Stromal cell of bone marrow (primary cell): Measurements from ENCODE around the gene ZNF780A.
A peak's percentile ranks its signal among the peaks of the same experiment; 100 is the strongest.
"Not testable (repeated sequence)": the region's sequence is repeated elsewhere in the genome, so short reads cannot be mapped to it uniquely, and the experiment has no call there.

Source experiments
- DNase-seq: peaks from one replicate; pipeline ENCODE4 v3.0.0-alpha.2; 2012; ENCODE audit warnings: low read depth

ZNF780A gene

DNA sequence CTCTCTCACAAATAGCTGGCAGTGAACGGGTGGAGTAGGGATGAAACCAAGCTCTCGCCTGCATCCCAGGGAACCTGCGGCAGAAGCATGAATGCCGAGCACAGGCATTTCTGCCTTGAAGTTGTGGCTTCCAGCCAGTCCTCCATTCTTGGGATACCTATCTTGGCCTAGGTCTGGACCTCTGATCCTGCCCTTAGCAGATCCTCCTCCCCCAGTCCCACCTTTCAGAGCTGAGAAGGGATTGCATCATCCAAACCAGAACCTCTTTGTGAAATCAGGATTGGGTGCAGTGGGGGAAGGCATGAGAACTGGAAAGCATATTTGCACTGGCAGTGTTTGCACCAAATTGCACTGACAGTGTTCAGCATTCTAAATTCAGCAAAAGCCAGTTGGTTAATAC is 5.8 kb downstream of the ZNF780A start:
- no peak for DNase-seq

DNA sequence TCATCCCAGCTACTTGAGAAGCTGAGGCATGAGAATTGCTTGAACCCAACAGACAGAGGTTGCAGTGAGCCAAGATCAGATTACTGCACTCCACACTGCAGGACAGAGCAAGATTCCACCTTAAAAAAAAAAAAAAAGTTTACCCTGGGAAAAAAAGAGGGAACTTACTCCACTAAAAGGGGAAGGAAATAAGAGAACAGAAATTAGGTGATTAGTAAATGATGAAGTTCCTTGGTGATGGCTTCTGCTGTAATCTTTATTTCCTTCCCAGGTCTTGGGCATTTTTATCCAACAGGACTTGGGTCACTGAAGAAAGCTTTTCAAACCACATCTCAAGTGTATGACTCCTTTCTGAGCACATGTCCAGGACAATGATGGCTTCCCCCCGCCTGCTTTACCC is 9.3 kb downstream of the ZNF780A start:
- no peak for DNase-seq

DNA sequence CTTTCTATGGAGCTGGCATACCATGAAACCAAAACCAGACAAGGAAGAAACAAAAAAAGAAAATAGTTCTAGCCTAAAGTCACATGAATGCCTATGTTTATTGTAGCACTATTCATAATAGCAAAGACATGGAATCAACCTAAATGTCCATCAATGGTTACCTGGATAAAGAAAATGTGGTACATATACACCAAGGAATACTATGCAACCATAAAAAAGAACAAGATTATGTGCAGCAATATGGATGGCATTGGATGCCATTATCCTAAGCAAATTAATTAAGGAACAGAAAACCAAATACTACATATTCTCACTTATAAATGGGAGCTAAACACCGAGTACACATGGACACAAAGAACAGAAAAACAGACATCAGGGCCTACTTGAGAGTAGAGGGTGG is 10.5 kb downstream of the ZNF780A start:
- no peak for DNase-seq

DNA sequence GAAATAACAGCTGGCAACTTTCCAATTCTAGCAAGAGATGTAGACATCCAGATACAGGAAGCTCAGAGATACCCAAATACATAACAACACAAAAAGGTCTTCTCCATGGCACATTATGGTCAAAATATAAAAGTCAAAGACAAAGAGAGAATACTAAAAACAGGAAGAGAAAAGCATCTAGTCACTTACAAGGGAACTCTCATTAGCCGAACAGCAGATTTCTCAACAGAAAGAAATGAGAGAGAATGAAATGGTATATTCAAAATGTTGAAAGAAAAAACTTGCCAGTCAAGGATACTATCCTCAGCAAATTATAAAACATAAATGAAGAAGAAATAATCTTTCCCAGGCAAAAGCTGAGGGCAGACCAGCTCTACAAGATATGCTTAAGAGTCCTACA is 12.4 kb downstream of the ZNF780A start:
- no peak for DNase-seq

DNA sequence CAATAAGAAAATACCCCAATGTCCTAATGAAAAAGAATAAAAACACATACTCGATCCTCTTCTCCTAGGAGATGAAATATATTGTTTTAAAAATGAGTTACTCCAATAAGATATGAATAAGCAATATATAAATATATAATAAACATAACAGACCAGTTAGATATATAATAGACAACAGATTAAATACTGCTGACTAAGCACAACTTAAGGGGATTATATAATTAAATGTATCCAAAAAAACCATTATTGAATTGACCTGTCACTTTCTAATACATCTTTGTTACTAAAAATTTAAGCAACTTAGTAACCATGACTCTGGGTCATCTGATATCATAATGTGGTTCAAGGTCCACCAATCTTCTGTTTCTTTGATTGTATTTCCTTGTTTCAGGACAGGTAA is 20.7 kb downstream of the ZNF780A start:
- DNase-seq: no peak

DNA sequence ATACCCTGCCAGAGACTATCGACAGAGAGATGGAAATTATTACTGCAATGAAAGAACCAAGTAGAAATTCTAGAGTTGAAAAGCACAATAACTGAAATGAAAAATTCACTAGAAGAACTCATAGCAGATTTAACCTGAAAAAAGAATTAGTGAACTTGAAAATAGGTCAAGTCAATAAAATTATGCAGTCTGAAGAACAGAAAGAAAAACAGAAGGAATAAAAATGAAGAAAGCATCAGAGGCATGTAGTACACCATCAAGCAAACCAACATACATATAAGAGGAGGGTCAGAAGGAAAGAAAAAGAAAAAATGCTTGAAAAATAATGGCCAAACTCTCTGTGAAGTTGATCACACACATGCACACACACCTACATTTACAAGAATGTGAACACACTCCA is 31.1 kb downstream of the ZNF780A start:
- DNase-seq: no peak

DNA sequence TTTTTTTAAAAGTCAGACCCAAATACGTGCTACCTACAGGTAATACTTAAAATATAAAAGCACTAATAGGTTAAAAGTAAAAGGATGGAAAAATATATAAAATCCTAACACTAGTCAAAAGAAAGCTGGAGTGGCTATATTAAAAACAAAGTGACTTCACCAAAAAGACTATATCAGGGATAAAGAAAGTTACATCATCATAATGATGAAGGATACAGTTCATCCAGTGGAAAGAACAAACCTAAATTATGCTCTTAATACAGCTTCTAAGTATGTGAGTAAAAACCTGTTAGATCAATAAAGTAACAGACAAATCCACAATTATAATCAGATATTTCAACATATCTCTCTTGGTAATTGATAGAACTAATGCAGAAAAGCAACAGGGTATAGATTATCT is 33.6 kb downstream of the ZNF780A start:
- DNase-seq: no peak

DNA sequence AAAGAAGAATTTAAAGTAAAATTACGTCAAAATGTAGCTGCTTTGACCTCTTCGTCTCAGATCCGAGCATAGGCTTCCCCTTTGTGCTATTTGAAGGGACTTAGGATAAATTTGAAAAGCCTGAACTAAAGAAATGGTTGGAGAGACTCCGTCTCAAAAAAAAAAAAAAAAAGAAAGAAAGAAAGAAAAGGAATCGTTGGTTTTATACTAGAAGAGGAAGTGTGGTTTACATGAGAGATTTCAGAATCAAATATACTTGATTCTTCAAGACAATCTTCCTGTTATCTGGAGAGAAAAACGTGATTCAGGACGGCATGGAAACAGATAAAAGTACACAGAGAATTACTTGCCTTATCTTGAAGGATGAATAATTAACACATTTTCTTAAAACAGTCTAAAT is 34.2 kb downstream of the ZNF780A start:
- DNase-seq: no peak

DNA sequence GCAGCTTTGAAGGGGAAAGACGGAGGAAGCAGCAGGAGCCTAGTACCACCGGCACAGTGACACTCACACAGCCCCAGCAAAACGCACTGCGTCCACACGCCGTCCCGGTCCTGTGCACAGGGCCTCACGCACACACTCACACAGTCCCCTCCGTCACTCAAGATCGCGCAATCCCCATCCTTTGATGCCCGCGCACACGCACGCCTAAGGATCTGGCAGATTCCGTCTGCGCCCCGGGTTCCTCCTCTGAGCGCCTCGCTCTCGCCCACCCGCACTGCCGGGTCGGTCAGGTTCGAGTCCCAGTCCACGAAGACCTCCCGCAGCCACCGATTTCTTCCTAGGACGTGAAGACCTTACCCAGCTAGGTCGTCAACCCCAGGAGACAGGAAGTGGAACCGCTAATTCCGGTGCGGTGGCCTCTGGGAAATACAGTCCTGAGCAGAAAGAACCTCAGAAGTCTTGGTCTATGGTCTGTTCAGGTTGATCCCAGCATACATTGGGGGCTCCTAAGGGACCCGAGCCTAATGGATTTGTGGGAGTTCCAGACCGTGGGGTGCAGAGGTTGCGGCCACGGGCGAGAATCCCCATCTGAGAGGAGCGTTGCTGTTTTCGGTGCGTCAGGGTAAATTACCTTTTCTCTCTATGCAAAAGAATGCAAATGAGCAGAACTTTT is 34.8 kb downstream of the ZNF780A start, which contains the start of gene ZNF780B:
TSS of gene ZNF780B (minus strand) at position 400 of the 673 bp plus-strand sequence. CDS start 5,899 bp downstream, outside the sequence.
- peak; percentile 18 for DNase-seq

DNA sequence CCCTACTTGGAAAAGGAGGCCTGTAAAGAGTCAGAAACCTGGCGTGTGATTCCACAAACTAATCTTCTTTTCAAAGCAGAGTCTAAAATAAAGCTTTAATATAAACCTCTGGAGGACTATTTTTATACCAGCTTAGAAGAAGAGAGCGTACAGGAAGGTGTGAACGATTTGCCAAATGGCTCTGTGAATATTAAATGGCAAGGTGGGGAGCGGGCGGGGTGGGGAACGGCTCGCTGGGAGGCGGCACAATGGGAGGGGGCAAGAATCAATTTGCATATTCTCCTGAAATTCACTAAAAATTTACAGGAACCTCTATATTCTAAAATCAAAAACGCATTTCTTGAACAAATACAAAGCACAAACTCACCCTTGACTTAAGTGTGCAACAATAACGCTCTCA is 35.7 kb downstream of the ZNF780A start:
- no peak for DNase-seq

DNA sequence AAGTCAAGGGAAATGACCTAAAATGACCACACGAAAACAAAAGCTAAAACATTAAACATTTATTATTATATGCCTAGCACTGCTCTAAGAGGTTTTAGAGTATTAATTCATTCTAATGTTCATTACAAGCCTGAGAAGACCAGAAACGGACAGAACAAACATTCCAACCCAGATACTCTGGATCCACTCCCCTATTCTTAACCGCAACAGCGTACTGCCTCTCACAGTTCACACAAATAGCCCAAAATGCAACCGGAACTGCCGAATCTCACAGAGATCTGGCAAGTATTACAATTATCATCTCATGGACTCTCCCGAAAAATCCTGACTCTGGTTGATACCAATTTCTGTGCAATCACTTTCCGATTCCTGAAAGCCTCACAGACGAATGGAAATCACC is 36.1 kb downstream of the ZNF780A start:
- DNase-seq: no peak

DNA sequence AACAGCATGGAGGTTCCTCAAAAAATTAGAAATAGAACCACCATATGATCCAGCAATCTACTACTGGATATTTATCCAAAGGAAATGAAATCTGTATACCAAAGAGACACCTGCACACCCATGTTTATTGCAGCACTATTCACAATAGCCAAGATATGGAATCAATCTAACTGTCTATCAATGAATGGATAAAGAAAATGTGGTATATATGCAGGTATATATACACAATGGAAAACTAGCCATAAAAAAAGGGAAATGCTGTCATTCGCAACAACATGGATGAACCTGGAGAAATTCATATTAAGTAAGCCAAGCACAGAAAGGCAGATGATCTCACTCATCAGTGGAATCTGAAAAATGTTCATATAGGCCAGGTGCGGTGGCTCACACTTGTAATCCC is 37.3 kb downstream of the ZNF780A start:
- DNase-seq: no peak

DNA sequence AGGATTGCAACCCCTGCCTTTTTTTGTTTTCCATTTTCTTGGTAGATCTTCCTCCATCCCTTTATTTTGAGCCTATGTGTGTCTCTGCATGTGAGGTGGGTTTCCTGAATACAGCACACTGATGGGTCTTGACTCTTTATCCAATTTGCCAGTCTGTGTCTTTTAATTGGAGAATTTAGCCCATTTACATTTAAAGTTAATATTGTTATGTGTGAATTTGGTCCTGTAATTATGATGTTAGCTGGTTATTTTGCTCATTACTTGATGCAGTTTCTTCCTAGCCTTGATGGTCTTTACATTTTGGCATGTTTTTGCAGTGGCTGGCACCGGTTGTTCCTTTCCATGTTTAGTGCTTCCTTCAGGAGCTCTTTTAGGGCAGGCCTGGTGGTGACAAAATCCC is 49.0 kb downstream of the ZNF780A start:
- DNase-seq: not testable (repeated sequence)

DNA sequence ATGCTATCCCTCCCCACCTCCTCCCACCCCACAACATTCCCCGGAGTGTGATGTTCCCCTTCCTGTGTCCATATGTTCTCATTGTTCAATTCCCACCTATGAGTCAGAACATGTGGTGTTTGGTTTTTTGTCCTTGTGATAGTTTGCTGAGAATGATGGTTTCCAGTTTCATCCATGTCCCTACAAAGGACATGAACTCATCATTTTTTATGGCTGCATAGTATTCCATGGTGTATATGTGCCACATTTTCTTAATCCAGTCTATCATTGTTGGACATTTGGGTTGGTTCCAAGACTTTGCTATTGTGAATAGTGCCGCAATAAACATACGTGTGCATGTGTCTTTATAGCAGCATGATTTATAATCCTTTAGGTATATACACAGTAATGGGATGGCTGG is 52.7 kb downstream of the ZNF780A start:
- DNase-seq: not testable (repeated sequence)

DNA sequence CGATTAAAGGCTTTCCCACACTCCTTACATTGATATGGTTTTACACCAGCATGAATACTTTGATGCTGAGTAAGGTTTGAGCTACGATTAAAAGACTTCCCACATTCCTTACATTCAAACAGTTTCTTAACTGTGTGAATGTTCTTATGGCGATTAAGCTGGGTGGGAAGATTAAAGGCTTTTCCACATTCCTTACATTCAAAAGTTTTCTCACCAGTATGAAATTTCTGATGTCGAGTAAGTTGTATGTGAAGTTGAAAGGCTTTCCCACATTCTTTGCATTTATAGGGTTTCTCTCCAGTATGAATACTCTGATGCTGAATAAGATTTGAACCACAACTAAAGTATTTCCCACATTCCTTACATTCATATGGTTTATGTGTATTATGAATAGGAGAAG is 54.7 kb downstream of the ZNF780A start:
- no peak for DNase-seq

DNA sequence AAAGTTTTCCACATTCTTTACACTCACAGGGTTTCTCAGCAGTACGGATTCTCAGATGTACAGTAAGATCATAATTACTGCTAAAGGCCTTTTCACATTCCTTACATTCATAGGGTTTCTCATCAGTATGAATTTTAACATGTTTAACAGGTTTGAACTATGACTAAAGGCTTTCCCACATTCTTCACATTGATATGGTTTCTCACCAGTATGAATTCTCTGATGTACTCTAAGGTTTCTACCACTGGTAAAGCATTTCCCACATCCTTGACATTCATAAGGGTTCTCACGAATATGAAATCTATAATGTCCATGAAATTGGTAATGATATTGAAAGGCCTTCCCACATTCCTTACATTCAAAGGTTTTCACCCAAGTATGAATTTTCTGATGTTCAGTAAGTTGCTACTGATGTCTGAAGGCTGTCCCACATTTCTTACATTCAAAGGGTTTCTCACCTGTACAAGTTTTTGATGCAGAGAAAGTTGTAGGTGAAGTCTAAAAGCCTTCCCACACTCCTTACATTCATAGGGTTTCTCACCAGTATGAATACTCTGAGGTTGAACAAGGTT is 56.7 kb downstream of the ZNF780A start:
- DNase-seq: no peak

DNA sequence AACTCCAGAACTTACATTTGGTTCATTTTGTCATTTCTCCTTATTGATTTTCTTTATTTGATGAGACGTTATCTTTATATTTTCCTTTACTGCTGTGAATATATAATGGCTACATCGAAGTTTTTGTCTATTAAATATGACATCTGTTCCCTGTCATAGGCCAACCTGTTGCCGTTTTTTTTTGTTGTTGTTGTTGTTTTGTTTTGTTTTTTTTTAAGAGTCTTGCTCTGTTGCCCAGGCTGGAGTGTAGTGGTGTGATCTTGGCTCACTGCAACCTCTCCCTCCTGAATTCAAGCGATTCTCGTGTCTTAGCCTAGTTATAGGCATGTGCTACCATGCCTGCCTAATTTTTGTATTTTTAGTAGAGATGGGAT is 64.2 kb downstream of the ZNF780A start:
- DNase-seq: no peak

DNA sequence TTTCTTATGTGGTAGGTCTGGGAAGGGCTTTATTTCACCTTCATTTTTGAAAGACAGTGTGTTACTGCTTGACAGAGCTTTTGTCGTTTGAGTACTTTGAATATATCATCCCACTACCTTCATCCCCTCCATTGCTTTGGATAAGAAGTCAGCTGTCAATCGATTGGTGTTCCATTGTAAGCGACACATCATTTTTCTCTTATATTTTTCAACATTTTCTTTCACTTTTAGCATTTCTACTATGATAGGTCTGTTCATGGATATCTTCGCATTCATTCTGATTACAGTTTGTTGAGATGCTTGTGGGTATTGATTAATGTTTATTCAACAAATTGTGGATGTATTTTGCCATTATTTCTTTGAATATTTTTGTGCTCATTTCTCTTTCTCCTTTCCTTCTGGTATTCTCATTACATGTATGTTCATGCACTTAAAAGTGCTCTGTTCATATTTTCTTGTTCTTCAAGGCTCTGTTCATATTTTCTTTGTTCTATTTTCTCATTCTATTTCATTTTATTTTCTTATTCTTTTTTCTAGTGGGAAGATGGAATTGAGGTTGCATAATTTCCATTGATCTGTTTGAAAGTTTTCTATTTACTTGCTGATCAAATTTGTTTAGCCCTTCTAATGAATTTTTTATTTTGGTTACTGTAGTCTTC is 64.7 kb downstream of the ZNF780A start:
- DNase-seq: no peak

DNA sequence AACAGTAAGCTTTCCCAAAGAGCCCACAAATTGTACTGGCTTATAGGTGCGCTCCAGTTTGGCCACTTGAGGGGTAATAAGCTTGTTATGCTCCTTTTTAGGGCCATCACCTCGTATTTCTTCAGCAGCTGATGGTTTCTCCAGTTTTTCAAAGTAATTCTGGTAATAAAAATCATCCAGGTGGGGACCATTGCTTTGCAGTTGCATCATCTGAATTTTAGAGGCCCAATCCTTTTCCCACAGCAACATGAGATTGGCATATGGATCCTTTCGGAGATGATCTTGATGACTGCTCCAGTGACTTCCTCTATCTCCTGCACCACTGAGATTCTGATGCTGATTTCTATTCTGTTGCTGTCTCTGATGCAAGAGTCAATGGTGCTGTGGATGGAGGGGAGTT is 66.8 kb downstream of the ZNF780A start:
- no peak for DNase-seq
